ENCODE results near the gene CRHR1.

Gene CRHR1

DNA sequence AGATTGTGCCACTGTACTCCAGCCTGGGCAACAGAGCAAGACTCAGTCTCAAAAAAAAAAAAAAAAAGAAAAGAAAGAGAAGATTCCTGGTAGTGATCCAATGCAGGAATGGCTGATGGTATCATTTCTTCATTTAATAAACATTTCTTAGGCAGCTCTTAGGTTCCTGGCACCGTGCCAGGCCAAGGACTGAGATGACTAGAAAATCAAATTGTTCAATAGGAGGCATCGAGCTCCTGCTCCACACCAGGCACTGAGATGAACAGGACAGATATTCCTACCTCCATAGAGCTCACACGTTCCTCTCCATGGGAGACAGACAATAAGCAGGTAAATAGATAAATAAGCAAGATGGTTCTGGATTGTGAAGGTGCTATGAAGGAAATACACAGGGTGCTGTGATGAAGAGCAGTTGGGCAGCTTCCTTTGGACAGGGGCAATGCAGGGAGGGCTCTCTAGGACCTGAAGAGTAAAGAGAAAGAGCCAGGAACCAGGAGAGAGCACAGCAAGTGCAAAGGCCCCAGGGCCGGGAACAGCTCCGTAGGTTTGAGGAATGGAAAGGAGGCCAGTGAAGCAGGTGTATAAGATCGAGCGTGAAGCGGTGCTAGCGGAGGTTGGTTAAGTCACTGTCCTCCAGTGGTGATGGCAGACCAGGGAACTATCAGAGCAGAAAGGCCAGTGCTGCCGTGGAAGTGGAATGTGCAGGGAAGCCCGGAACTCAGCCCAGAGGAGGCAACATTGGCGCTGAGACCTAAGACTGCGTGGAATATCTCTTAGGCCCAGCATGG lies 26.5 kb upstream of the CRHR1 start:
- in situ Hi-C loops (cut with HindIII; ENCODE audit: low sequenced_read_pairs): no loop called here

DNA sequence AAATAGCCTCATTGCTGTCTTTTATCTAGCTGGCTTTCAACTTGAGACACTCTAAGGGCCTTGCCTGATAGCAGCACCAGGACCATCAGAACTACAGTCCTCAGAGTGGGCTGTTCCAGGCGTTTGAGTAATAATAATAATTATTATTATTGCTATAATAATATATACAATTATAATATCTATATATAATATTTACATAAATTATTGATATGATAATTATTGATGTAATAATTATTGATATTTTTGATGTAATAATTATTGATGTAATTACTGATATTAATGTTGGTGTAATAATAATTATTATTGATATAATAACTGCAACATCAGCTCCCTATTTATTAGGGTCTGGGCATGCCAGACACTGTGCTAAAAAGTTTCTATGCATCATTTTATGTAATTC lies 25.6 kb upstream of the CRHR1 start:
- in situ Hi-C loops (cut with HindIII; ENCODE audit: low sequenced_read_pairs): no loop called here

DNA sequence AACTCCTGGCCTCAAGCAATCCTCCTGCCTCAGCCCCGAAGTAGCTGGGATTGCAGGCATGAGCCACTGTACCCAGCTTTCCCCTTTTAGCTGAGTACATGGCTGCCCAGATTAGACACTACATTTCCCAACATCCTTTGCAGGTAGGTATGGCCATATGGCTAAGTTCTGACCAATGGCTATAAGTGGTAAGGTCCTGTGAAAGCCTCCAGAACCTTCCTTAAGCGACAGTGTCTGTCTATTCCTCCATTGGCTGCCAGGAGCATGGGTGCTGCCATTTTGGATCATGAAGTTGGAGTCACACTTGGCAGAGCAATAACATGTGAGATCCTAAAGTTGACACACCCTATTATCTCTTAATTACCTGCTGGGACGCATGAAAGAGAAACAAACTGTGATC lies 24.4 kb upstream of the CRHR1 start:
- in situ Hi-C loops (cut with HindIII; ENCODE audit: low sequenced_read_pairs): loop anchor here (10.0 kb wide), 2 partner anchors 55 to 185 kb away; no protein-coding TSS in a partner anchor

GRCh38 chr17:45761957-45762565 lies 22.1 kb upstream of the CRHR1 start:
- in situ Hi-C loops (cut with HindIII; ENCODE audit: low sequenced_read_pairs): loop anchor here (10.0 kb wide), 2 partner anchors 57 to 183 kb away; no protein-coding TSS in a partner anchor

- in situ Hi-C loops (cut with HindIII; ENCODE audit: low sequenced_read_pairs): loop anchor here (10.0 kb wide), 2 partner anchors 58 to 182 kb away; no protein-coding TSS in a partner anchor
These were observed 20.9 kb upstream of the CRHR1 start for GRCh38 chr17:45763182-45763581.

DNA sequence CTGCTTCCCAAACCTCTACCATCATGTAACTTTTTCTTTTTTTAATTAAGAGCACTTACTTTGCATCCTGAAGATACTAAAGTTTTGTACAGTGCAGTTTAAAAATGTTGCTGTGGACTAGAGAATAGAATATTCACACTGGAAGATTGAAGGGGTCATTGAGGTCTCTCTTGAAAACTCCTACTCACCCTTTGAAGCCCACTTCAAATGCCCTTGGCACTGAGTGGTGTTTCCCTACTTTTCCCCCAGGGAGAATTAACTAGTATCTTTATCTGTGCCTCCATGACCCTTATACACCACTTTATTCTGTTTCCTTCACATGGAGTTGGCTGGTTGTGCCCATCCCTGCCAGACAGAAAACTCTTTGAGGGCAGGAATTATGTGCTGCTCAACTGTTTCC lies 19.6 kb upstream of the CRHR1 start:
- in situ Hi-C loops (cut with HindIII; ENCODE audit: low sequenced_read_pairs): loop anchor here (10.0 kb wide), 2 partner anchors 60 to 180 kb away; no protein-coding TSS in a partner anchor

- in situ Hi-C loops (cut with HindIII; ENCODE audit: low sequenced_read_pairs): loop anchor here (10.0 kb wide), 2 partner anchors 63 to 177 kb away; no protein-coding TSS in a partner anchor
These were observed 16.1 kb upstream of the CRHR1 start for GRCh38 chr17:45768000-45768399.

- in situ Hi-C loops (cut with HindIII; ENCODE audit: low sequenced_read_pairs): no loop called here
These were observed 13.4 kb upstream of the CRHR1 start for GRCh38 chr17:45770632-45771270.

DNA sequence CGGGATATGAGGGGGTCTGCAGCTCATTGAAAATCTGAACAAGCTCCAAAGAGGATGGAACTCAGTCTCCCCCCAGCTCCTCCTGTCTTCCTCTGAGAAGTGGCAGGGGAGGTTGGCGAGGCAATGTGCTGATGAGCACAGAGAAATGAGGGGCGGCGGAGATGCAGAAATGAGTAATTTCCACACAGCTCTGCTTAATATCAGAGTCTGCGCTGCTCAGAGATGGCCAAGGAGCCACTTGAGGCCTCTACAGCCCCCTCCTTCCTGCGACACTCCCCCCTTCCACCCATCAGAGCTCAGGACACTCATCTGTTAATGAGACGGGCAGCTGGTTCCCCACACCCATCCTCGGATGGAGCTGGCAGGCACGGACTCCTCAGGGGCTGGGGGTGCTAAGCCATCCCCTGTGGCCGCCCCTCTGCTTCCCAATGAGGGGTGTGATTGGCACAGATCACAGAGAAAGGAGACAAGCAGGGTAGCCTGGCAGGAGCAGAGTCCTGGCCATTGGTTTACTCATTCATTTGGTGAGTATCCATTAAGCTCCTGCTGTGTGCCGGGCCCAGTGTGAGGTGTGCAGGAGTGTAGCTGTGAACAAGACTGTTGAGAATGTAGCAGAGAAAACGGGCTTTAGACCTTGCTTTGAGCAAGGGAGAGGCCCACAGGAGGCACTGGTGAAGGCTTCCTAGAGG lies 12.7 kb upstream of the CRHR1 start:
- in situ Hi-C loops (cut with HindIII; ENCODE audit: low sequenced_read_pairs): no loop called here

DNA sequence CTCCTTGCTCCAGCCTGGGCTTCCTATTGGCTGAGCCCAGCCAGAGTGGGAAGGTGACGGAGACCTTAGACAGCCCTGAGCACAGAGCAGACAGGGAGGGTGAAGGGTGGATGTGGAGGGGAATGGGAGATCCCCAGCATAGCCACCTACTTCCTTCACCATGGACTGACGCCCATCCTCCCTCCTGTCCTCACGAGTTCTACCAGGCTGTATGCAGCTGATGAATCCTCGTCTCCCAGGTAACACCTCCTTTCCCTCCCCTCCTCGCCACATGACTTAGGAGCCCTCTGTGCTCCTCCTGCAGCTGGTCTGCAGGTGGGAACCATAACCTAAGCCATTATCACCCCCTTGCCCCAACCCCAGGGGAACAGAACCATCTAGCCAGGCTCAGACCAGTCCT lies 9.0 kb upstream of the CRHR1 start:
- in situ Hi-C loops (cut with HindIII; ENCODE audit: low sequenced_read_pairs): no loop called here

DNA sequence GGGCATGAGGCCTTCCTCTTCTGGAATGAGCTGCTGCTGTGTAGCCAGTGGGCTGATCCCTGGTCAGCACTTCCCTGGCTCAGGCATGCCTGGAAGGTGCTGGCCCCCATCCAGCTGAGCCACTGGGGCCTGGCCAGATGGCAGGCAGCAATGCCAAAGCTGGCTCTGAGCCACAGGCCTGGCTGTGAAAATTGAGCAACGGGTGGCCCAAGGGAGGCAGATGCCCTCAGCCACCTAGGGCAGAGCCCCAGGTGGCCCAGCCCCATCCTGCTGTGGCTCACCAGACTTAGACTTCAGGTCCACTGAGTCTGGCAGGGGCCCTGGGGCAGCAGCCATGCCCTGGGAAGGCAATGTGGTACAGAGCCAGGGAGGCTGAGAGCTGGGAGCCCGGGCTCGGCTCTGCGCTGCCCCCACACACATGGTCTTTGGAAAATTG lies 8.5 kb upstream of the CRHR1 start:
- in situ Hi-C loops (cut with HindIII; ENCODE audit: low sequenced_read_pairs): no loop called here

DNA sequence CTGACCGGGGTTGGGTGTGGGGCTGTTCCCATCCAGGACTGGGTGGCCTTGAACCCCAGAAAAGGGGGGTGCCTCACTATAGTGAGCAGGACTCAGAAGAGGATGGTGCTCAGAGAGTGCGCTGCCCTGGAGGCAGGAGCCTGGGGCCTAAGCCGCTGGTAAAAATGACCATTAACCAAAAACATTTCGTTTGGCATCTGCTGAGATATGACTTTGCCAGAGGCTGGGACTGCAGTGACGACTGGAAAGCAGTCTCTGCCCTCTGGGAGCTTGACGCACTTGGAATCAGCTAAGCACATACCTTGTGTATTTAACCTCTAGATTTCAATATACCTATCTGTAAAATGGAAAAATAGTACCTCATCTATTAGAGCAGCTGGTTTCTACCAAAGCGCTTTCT lies 7.2 kb upstream of the CRHR1 start:
- in situ Hi-C loops (cut with HindIII; ENCODE audit: low sequenced_read_pairs): no loop called here

DNA sequence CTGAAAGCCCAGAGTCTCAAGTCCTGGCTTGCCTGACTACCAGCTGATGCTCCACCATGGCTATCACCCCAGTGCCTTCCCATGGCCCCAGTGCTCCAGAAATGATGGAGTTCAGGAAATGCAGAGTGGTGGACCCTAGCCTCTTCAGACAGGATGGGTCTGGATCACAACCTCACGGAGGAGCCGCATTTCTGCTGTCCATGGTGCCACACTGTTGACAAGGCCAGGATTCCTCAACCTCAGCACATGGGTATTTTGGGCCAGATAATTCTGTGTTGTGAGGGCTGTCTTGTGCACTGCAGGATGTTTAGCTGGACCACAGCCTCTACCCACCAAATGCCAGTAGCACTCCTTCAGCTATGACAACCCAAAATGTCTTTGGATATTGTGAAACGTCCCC lies 6.7 kb upstream of the CRHR1 start:
- in situ Hi-C loops (cut with HindIII; ENCODE audit: low sequenced_read_pairs): no loop called here

DNA sequence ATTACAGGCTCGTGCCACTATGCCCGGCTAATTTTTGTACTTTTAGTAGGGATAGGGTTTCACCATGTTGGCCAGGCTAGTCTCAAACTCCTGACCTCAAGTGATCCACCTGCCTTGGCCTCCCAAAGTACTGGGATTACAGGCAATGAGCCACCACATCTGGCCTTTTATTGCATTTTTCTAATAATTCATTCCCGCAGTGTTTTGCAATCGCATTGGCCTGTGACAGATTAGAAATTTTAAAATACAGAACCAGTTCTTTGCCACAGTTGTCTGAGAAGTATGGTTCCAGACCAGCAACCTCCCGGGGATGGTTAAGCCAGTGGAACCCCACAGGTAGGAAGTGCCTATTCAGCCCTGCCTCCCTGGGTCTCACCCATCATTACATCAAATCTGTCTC lies 3.2 kb upstream of the CRHR1 start:
- in situ Hi-C loops (cut with HindIII; ENCODE audit: low sequenced_read_pairs): no loop called here

- in situ Hi-C loops (cut with HindIII; ENCODE audit: low sequenced_read_pairs): no loop called here
These were observed 1.1 kb upstream of the CRHR1 start for GRCh38 chr17:45782889-45783592.

- in situ Hi-C loops (cut with HindIII; ENCODE audit: low sequenced_read_pairs): no loop called here
These were observed 377 bp upstream of the CRHR1 start for GRCh38 chr17:45783593-45784292.

- in situ Hi-C loops (cut with HindIII; ENCODE audit: low sequenced_read_pairs): no loop called here
These were observed 790 bp downstream of the CRHR1 start for GRCh38 chr17:45784741-45785479.

- in situ Hi-C loops (cut with HindIII; ENCODE audit: low sequenced_read_pairs): no loop called here
These were observed 1.5 kb downstream of the CRHR1 start for GRCh38 chr17:45785480-45786193.

- in situ Hi-C loops (cut with HindIII; ENCODE audit: low sequenced_read_pairs): no loop called here
These were observed 2.2 kb downstream of the CRHR1 start for GRCh38 chr17:45786349-45786748.

Measured in endothelial cell of hepatic sinusoid (primary cell).